Testis (tissue), 2 donors: ENCODE data around the gene KCNQ1.

ENCODE experiments used
- POLR2A ChIP-seq: fragments of 450-650 bp; IDR thresholded peaks from one replicate; pipeline ENCODE4 v1.6.1; 2017; ENCODE audit warnings: antibody characterized with exemption, mild to moderate bottlenecking, moderate library complexity
- TF ChIP-seq, protein P1 (sequence below), 3 experiments: fragments of 450-650 bp in 2 of 3; fragments of 200-600 bp in 1 of 3; sonication (generic) in 1 of 3; IDR thresholded peaks; one replicate each; pipeline ENCODE4 v1.5.1; 2016 to 2019; ENCODE audit warnings: antibody characterized with exemption in 3 of 3, mild to moderate bottlenecking in 2 of 3, moderate library complexity in 1 of 3

DNA sequence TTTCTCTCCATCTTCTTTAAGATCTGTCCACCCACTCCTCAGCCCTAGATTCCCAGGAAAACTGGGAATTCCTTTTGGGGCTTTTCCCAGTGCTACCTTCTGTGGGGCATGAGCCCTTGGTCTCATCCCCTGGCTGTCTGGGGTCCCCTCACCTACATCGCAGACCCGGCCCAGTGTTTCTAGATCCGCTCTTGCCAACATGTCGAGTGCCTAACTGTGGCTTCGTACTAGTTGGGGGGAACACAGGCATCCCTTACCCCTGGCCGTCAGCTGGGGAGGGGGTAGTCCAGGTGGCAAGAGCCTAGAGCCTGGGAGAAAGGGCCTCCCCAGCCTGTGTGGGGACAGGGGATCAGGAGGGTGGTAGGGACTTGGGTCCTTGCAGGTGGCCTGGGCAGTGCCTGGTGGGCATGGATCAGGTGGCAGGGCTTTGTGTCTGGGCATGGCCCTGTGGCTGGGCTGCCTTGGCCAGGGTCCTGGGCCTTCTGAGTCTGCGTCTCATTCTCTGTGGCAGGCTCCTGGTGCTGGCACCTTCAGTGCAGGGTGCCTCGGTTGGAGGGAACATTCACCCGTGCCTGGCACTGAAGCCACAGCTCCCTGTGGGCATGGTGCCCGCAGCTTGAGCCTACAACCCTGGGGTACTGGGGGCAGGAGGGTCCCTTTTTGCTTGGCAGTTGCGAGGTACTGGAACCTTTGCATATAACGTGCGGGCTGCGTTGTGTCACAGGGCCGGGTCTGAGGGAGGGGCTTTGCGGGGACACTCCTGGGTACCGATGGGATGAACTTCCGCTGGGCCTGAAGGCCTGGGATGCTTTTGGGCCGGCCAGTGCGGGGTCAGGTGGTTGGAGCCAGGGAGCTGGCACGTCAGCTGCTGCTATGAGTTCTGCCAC is 4.1 kb downstream of the KCNQ1 start:
- TF ChIP-seq, protein P1, sequence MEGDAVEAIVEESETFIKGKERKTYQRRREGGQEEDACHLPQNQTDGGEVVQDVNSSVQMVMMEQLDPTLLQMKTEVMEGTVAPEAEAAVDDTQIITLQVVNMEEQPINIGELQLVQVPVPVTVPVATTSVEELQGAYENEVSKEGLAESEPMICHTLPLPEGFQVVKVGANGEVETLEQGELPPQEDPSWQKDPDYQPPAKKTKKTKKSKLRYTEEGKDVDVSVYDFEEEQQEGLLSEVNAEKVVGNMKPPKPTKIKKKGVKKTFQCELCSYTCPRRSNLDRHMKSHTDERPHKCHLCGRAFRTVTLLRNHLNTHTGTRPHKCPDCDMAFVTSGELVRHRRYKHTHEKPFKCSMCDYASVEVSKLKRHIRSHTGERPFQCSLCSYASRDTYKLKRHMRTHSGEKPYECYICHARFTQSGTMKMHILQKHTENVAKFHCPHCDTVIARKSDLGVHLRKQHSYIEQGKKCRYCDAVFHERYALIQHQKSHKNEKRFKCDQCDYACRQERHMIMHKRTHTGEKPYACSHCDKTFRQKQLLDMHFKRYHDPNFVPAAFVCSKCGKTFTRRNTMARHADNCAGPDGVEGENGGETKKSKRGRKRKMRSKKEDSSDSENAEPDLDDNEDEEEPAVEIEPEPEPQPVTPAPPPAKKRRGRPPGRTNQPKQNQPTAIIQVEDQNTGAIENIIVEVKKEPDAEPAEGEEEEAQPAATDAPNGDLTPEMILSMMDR (IDR thresholded peaks at IDR 0.05): no peak
- TF ChIP-seq POLR2A: no peak
